Measurements from ENCODE around the gene PDCL2.
A peak's percentile ranks its signal among the peaks of the same experiment; 100 is the strongest.
"Not testable (repeated sequence)": the region's sequence is repeated elsewhere in the genome, so short reads cannot be mapped to it uniquely, and the experiment has no call there.

Gene PDCL2

GRCh38 chr4:55582773-55583172 is 9.3 kb downstream of the PDCL2 start:
- not testable (repeated sequence) for DNase-seq

GRCh38 chr4:55578341-55579010 is 13.6 kb downstream of the PDCL2 start:
- DNase-seq = no peak

- DNase-seq = no peak
These were observed 16.5 kb downstream of the PDCL2 start for GRCh38 chr4:55575513-55575912.

GRCh38 chr4:55574252-55574651 is 17.8 kb downstream of the PDCL2 start:
- DNase-seq = no peak

- no peak for DNase-seq
These were observed 20.2 kb downstream of the PDCL2 start for GRCh38 chr4:55571806-55572205.

- DNase-seq = no peak
These were observed 23.0 kb downstream of the PDCL2 start for GRCh38 chr4:55568905-55569504.

GRCh38 chr4:55561889-55562288 is 30.2 kb downstream of the PDCL2 start:
- DNase-seq = no peak

GRCh38 chr4:55560096-55560495 is 31.9 kb downstream of the PDCL2 start:
- DNase-seq = no peak

GRCh38 chr4:55554453-55555030 is 37.5 kb downstream of the PDCL2 start:
- no peak for DNase-seq

GRCh38 chr4:55553441-55554201 is 38.4 kb downstream of the PDCL2 start:
- DNase-seq = no peak

- not testable (repeated sequence) for DNase-seq
These were observed 40.1 kb downstream of the PDCL2 start for GRCh38 chr4:55551964-55552363.

GRCh38 chr4:55549888-55550287 is 42.2 kb downstream of the PDCL2 start:
- DNase-seq = no peak

GRCh38 chr4:55547918-55548317 is 44.1 kb downstream of the PDCL2 start:
- no peak for DNase-seq

- no peak for DNase-seq
These were observed 44.6 kb downstream of the PDCL2 start for GRCh38 chr4:55547466-55547770.

GRCh38 chr4:55546756-55547465 is 45.1 kb downstream of the PDCL2 start, which contains the start of gene CLOCK:
CLOCK (minus strand) TSS chr4:55546909; CDS start chr4:55482785, 64,124 bp downstream.
- DNase-seq = peak; percentile 56

- no peak for DNase-seq
These were observed 45.6 kb downstream of the PDCL2 start for GRCh38 chr4:55546506-55546755.

- DNase-seq = no peak
These were observed 46.2 kb downstream of the PDCL2 start for GRCh38 chr4:55545641-55546505.

GRCh38 chr4:55545151-55545550 is 46.9 kb downstream of the PDCL2 start:
- no peak for DNase-seq

- no peak for DNase-seq
These were observed 48.2 kb downstream of the PDCL2 start for GRCh38 chr4:55543858-55544257.

GRCh38 chr4:55540271-55540670 is 51.8 kb downstream of the PDCL2 start:
- no peak for DNase-seq

- no peak for DNase-seq
These were observed 52.4 kb downstream of the PDCL2 start for GRCh38 chr4:55539658-55540057.

- no peak for DNase-seq
These were observed 53.5 kb downstream of the PDCL2 start for GRCh38 chr4:55538531-55538930.
